GM21367 (cell line): ENCODE measurements around the gene PRUNE2.
"Not testable (repeated sequence)": the region's sequence is repeated elsewhere in the genome, so short reads cannot be mapped to it uniquely, and the experiment has no call there.

Experiments
- ATAC-seq: cut with Tn5 transposase; IDR thresholded peaks from one replicate; pipeline ENCODE4 v1.9.1; 2021; ENCODE audit not compliant: unreplicated experiment

PRUNE2 gene

DNA sequence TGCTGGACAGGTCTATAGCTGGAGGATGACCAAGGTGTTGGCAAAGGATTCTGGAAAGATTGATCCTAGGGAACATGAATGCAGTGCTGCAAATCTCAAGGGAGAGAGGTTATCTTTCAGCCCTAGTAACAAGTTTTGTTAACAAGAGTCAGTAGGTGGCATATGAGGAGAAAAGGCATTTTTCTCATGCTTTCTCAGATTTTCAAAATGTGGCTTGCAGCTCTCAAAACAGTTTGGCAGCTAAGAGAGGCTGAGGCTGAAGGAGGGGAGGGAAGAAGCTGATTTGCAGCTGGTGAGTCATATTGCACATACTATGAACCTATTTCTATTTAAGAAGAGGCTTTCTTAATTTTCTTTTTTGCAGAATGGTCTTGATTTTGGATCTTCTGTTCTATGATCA, 205.9 kb downstream of the PRUNE2 start:
- no peak for ATAC-seq

DNA sequence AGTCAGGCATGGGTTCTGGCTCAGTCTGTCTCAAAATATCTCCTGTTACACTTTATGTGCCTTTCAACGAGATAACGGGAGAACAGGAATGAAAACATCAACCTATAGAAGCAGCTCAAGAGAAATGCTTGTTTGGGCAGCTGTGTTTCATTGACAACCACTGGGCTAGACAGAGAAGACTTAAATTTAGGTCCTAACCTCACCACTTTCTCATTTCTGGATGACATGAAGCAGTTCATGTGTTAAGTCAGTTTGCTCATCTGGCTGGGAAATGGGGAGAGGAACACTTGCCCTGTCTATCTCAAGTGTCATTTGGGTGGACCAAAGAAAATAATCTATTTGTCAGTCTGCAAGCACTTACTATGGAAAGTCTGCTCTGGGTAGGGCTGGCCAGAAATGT, 208.4 kb downstream of the PRUNE2 start:
- no peak for ATAC-seq

DNA sequence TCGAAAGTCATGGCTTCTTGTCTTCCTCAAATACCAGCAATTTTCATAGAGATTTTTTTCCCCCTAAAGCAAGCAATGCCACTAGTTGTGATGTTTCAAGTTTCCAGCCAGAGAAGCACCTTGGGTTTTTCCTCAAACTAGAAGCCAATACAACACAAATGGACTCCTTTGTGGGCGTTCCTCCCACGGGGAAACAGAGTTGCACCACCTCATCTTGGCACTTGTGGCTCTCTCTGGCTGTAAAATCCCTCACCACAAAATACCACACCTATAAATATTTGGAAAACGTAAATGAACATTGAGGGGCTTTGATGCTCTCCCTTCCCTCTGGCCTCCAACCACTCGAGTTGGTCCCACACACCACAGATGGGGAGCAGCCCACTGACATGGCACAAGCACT, 208.8 kb downstream of the PRUNE2 start:
- no peak for ATAC-seq

DNA sequence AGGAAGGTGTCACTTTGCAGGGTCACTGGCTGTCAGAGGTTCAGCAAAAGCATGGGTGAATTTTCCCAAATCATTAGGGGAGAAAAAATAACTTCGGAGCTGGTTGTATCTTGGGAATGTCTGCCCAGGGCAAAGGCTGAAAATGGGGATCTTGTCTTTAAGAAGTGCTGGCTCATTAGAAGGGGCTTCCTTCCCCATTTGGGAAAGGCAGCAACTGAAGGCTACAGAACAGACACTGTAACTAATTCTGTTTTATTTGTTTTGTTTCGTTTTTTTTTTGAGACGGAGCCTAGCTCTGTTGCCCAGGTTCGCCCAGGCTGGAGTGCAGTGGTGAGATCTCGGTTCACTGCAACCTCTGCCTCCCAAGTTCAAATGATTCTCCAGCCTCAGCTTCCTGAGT, 212.0 kb downstream of the PRUNE2 start:
- no peak for ATAC-seq

DNA sequence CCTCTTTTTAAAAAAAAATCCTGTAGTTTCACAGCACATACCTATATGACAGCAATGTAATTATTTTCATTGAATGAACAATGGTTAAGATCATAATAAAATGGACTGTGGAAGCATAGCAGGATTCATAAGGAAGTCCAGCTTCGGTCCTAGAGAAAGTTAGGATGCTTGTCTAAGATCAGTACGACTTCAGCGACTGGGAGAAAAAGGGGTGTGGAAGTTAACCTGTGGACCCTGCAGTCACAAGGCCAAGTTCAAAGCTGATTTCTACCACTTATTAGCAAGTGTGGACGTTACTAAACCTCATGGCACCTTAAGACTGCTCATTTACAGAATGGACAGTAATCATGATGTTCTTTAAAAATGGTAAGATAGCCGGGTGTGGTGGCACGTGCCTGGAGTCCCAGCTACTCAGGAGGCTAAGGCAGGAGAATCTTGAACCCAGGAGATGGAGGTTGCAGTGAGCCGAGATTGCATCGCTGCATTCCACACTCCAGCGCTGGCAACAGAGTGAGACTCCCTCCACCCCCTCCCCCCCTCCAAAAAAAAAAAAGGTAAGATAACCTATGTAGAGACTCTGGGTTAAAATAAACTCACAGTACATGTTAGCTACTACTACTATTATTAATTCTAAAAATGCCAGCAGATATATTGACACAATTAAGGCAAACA, 213.3 kb downstream of the PRUNE2 start:
- ATAC-seq: no peak

DNA sequence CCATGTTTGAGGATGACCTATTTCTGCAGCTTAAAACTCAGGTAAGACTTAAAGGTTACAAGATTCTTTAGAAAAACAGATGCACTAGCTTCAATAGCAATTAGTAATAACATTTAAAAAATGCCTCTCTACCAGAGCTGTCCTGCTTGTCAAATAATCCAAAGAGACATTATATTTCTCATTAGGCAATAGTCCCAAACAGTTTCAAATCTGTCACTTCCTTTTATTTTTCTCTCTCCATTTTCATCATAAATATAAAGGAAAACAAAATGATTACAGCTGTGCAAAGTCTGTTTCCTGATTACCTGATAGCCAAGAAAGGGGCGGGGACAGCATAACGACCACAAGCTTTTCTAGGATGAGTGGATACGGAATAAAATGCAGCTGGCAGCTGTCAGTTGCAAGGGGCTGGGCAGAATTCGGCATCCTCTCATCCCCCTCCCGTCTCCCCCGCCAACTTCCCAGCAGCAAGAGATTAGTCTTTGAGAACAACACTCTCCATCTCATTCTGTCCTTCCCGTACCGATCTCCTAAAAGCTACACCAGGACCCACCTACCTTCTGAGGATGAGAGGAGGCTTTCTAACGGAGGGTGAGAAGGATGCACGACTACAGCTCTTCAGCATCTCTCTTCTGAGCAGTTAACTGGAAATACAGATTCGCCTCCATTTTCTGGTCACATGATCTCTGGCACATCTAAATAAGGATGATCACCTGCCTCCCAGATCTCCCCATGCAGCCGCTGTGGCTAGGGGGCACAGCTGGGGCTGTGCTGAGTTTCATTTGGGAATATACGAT, 214.2 kb downstream of the PRUNE2 start:
- ATAC-seq: no peak

DNA sequence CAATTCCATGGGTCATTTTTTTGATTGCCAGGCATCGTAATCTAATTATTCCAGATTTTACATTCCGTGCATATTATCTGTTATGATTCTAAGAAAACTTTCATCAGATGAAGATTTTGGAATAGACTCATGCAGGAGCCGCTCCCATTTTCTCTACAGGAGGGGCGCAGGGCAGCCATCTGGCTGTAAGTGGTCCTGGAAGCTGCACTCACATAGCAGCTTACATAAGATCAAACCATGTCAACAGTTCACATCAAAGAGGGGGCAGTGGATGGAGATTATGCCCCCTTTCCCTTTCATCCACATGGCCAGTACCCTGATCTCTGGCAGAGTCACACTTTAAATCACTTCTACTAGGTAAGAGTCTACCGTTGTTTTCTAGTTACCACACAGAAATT, 214.9 kb downstream of the PRUNE2 start:
- no peak for ATAC-seq

DNA sequence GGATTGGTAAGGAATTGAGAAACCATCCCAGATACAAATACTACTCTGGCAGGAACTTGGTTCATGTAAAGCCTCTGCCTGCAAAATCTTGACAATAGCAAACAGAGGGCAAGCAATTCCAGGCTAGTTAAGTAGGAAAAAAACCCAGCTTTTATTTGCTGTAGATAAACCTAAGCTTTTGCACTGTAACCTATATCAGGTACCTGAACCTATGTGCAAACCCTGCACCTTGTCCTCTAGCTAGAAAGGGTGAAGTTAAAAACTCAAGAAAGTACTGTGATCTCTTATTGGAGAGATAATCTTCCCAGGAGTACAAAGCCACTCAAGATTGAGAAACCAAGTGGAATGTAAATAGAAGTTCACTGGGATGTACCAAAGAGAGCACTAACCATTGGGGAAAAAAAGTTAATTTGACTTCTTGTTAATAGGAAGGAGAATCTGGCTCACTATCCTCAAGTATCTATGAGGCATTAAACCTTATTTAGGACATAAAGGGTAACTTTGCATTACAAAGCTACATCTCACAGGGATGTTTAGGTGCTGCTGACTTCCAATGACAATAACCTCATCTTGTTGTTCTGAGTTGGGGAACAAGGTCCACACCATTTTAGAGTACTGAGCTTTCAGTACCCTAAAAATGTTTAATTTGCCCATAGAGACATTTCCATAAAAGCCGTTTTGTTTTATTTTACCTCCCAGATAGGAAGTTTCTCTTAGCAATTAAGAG, 215.5 kb downstream of the PRUNE2 start:
- ATAC-seq: no peak

DNA sequence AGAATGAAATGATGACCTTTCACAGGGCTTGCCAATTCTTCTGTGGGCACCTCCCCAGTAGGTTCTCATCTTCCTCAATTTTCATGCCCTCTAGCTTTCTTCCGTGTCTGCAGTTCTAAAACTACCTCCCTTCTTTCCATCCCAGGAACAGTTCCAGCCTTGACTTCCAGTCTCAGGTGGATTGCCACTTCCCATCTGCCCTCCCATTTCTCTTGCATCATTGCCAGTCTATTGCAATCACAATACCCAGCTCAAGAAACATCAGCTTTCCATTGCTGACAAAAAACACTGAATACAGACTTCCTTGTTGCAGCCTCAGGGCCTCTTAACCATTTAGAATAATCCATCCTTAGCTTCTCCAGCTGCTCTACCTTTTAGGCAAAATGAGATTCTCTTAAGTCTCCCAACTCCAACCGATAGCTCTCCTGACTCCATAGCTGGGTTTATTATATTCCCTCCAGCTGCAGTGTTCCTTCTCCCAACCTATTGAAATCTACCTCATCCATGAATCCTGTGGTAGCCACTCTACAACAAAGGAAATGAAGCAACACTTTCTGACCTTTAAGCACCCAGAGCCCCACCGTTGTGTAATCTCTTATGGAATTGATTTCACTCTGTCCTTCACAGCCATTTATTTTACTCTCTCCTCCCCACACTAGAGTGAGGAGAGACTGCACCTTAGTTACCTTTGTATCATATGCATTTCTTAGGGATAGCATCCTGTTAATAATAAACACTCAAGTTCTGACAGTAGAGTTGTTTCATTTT, 217.3 kb downstream of the PRUNE2 start:
- no peak for ATAC-seq

DNA sequence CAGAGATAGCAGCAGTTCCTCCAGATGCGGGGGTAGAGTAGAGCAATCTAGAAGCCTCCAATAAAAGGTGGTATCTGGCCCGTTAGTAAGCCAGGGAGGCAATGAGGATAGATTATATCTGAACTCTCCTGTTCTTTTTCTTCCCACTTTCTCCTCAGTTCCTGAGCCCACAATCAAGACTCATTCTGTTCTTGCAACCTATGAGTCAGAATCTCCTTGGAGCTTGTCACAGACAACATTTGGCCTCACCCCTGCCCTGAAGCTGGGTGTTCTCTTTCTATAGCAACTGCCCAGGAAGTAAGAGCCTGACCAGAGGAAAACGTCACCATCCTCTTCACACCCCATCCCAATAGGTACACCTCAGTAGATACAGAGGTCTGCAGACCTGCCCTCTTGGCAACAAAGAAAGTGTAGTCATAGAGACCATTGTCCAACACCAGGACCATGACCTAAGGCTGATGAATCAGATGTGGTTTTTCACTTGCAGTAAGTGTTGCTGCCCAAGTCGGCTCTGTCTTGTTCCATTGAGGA, 218.0 kb downstream of the PRUNE2 start:
- ATAC-seq: no peak

DNA sequence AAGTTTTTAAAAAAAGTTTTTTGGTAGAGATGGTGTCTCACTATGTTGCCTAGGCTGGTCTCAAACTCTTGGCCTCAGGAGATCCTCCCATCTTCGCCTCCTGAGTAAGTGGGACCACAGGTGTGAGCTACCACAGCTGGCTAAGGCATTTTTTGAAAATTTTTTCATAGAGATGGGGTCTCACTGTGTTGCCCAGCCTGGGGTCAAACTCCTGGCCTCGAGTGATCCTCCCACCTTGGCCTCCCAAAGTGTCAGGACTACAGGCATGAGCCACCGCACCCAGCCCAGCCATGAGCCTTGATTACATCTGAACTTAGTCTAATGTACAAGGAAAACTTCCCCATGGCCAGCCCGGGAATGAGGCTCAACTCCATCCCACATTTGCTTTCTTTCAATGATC, 219.2 kb downstream of the PRUNE2 start:
- ATAC-seq: no peak

DNA sequence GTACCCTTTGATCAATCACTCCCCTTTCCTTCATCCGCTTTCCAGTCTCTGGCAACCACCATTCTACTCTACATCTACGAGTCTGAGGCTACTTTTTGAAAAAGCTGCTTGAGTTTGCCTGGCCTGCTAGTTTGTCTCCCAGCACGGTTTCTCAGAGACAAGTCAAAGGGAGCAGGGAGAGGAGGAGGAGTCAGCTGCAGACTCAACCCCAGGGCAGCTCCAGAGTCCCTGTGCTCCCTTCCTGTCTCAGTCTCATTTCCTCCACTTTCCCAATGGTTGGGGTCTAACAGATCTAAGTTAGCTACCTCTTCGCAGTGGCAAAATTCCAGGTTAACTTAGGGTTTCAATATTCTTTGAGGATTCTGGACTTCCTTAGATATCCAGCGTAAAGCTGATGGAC, 221.7 kb downstream of the PRUNE2 start:
- ATAC-seq: no peak

DNA sequence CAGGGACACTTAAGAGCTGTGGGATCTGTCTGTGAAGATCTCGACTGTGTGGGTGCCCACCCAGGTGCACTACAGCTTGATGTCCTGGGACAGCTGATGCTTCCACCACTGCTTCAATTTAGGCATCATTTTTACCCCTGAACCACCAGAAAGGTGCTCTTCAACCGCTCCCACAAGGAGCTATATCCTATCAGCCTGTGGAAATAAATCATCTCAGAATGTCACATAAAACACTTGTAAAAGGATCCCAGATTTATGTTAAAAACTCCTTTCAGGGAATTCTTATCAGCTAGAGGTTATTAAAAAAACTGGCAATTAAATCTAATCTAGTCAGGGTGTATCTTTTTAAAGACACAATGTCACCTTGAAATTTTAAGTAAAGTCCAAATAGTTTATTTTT, 224.4 kb downstream of the PRUNE2 start:
- ATAC-seq: no peak

DNA sequence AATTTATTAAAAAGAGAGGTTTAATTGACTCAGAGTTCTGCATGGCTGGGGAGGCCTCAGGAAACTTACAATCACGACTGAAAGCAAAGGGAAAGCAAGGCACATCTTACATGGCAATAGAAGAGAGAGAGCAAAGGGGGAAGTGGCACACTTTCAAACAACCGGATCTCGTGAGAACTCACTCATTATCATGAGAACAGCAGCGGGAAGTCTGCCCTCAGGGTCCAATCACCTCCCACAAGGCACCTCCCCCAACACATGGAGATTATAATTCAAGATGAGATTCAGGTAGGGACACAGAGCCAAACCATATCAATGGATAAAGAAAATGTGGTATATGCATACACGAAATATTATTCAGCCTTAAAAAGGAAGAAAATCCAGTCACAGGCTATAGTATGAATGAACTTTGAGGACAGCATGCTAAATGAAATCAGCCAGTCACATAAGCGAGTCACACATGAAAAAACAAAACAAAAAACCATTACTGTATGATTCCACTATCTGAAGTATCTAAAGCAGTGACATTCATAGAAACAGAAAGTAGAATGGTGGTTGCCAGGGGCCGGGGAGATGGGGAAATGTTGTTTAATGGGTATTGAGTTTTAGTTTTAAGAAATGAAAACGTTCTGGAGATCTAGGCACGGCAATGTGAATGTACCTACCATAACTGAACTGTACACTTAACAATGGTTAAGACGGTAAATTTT, 225.0 kb downstream of the PRUNE2 start:
- no peak for ATAC-seq

DNA sequence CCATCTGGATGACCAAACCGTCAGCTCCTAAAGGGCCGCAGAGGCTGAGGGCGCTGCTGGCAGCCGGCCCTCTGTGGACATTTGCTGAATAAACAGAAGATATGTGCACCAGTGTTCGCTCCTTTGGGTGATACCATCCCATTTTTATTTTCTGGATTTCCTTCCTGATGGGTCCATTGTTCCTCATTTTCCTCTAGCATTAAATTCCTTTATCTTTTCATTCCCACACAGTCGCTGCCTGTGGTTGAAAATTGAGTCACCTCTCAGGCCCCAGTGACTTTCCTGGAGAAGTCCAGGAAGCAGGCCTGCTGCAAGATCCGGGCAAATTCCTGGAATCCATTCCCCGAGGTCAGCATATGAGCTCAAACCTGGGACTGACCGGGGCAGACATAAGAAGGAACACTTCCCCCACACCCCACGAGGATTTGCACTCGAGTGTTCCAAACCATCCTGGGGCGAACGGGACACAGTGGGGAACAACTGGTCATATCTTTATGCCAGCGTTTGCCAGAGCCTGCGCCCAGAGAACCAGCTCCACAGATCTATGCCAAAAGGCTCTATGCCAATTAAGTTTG, 228.3 kb downstream of the PRUNE2 start:
- no peak for ATAC-seq

DNA sequence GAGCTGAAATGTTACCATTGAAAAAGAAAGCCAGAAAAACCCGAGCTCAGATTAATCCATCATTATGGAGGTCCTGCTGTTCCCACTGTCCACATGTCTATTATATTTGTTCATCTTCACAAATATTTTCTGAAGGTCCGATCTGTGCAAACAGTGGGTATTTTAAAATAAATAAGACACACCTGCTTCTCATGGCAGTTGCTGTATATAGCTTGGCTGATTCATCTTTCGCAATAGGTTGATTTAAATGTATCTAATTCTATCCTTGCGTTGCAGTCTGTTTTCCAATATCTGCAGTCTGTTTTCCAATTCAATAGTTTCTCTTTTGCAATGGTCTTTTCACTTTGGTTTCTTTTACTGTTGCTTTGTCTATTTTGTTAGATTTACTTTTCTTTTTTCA, 229.1 kb downstream of the PRUNE2 start:
- no peak for ATAC-seq

DNA sequence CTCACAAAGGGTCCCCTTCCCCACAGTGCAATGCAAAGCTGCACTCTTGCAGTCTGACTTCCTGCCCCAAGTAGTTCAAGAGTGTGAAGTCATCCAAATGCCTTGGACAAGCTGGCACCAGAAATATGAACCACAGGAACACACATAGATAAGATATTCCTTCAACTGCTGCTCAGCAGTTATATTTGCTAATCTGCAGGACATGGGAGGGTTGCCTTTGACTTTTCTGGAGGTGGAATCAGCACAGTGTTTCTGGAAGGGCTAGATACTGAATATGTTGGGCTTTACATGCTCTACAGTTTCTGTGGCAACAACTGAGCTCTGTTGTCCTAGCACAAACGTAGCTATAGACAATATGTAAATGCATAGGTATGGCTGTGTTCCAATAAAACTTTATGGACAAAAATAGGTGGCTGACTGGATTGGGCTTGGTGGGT, 238.4 kb downstream of the PRUNE2 start:
- no peak for ATAC-seq

DNA sequence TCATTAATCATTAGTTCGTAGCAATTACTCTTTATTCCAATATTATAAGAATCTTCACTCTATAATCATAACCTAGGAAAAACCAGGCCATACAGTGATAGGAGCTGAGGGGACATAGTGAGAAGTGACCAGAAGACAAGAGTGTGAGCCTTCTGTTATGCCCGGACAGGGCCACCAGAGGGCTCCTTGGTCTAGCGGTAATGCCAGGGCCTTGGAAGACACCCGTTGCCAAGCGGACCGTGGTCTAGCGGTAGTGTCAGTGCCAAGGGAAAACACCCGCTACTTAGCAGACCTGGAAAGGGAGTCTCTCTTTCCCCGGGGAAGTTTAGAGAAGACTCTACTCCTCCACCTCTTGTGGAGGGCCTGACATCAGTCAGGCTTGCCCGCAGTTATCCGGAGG, 239.9 kb downstream of the PRUNE2 start:
- ATAC-seq: not testable (repeated sequence)

DNA sequence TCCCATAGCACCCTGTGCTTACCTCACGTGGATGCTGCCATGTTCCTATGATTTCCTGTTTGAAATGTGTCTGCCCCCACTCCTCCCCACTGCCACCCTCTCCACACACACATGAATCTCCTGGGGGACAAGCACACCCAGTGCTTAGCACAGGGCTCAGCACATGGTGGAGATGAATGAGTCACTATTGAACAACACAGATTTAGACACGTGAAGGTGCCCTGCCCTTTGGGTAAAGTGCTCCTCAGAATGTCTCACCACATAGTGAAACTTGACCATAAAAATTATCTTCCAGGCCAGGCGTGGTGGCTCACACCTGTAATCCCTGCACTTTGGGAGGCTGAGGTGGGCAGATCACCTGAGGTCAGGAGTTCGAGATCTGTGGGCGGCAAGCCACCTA, 240.5 kb downstream of the PRUNE2 start:
- ATAC-seq: no peak

DNA sequence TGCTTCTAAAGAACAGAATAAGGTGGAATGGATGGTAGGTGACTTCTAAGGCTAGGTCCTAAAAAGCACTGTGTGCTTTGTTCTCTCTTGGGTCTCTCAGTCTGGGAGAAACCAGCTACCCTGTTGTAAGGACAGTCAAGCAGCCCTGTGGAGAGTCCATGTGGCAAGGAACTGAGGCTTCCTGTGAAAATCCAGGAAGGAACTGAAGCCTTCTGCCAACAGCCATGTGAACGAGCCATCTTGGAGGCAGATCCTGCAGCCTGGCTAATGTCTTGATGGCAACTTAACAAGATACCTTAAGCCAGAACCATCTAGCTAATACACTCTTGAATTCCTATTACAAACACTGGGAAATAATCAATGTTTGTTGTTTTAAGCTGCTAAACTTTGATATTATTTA, 241.8 kb downstream of the PRUNE2 start:
- no peak for ATAC-seq
